Fibroblast of lung (primary cell): Measurements from ENCODE around the gene GK.

Source experiments
- CTCF ChIP-seq, 2 donors: IDR thresholded peaks in 1 of 2; conservative IDR thresholded peaks in 1 of 2; 1 replicate in 1 of 2; 2 replicates in 1 of 2; pipeline ENCODE4 v1.5.1; 2011 to 2012; ENCODE audit warnings: low read length in 2 of 2, control low read depth in 1 of 2, inconsistent platforms in 1 of 2, low read depth in 1 of 2, mild to moderate bottlenecking in 1 of 2
- EZH2 ChIP-seq: IDR thresholded peaks from 2 replicates; pipeline ENCODE4 v1.5.1; 2012; ENCODE audit warnings: low read length, control low read depth, mild to moderate bottlenecking; ENCODE audit errors: missing control alignments

GRCh38 chrX:30762755-30763154 is 109.5 kb downstream of the GK start:
- TF ChIP-seq EZH2 (no peak), CTCF (conservative IDR thresholded peaks at IDR 0.05 in 1 of 2, IDR thresholded peaks at IDR 0.05 in 1 of 2; ENCODE audit: low read depth in 1 of 2, low read length in 2 of 2) (no peak)
